ENCODE measurements around the gene NPIPB12. TPM values are rescaled to one million over a fixed set of nuclear protein-coding genes. Genes with fewer than 3 reads are reported as not detected.

Gene NPIPB12
- total and polyA plus RNA-seq, 9 of the 15 experiments (the other 6 are each of a cell fraction or from before 2014, with no cell fraction given) = 3.3 to 47.0 (median 23.6) TPM

Small RNA genes lying within 50 kb of the gene (small RNA-seq; reads per million reads assigned to genes)
- gene AC133555.2 = not detected

Other genes with a start within 250 kb of the NPIPB12 start
- gene NPIPB11, start 99.7 kb downstream of the NPIPB12 start, total RNA-seq (2014; rRNA removed) = 0.08 and 0.18 TPM in 2 replicates
- 0.26 and 0.36 TPM in 2 replicates for gene NPIPB11, start 99.7 kb downstream of the NPIPB12 start, total RNA-seq (2014; rRNA removed; fragmentation: Illumina TruSeq; extraction: Trizol)
- gene NPIPB11, start 99.7 kb downstream of the NPIPB12 start, total RNA-seq (2015; rRNA removed; fragmentation: Illumina TruSeq; extraction: Trizol) = 0.47 and 0.49 TPM in 2 replicates
- gene NPIPB11, start 99.7 kb downstream of the NPIPB12 start, total RNA-seq (2021) = 0.80 and 0.87 TPM in 2 replicates
- gene NPIPB11, start 99.7 kb downstream of the NPIPB12 start, polyA plus RNA-seq (2011; rRNA removed) = 0.33 and 0.92 TPM in 2 replicates
- 1.3 and 1.9 TPM in 2 replicates for gene NPIPB11, start 99.7 kb downstream of the NPIPB12 start, polyA plus RNA-seq (2014; fragmentation: Illumina TruSeq; extraction: Trizol)
- gene NPIPB11, start 99.7 kb downstream of the NPIPB12 start, polyA plus RNA-seq (2014; fragmentation: Nextera tagmentation; extraction: Ambion mirVana) = under 1 TPM; 0.03 to 0.20 TPM
- gene NPIPB11, start 99.7 kb downstream of the NPIPB12 start, polyA plus RNA-seq (2014; rRNA removed) = 0.95 and 1.2 TPM in 2 replicates
- gene BOLA2, start 52.1 kb downstream of the NPIPB12 start, total RNA-seq (2014; rRNA removed) = 93.0 and 115 TPM in 2 replicates
- 7.5 and 12.4 TPM in 2 replicates for gene BOLA2, start 52.1 kb downstream of the NPIPB12 start, total RNA-seq (2014; rRNA removed; fragmentation: Illumina TruSeq; extraction: Trizol)
- 24.6 and 27.6 TPM in 2 replicates for gene BOLA2, start 52.1 kb downstream of the NPIPB12 start, total RNA-seq (2015; rRNA removed; fragmentation: Illumina TruSeq; extraction: Trizol)
- gene BOLA2, start 52.1 kb downstream of the NPIPB12 start, total RNA-seq (2021) = 6.3 and 10.4 TPM in 2 replicates
- gene BOLA2, start 52.1 kb downstream of the NPIPB12 start, polyA plus RNA-seq (2011; rRNA removed) = 16.5 and 17.8 TPM in 2 replicates
- 22.9 and 27.9 TPM in 2 replicates for gene BOLA2, start 52.1 kb downstream of the NPIPB12 start, polyA plus RNA-seq (2014; fragmentation: Illumina TruSeq; extraction: Trizol)
- 10 to 100 TPM; 26.8 to 35.3 TPM for gene BOLA2, start 52.1 kb downstream of the NPIPB12 start, polyA plus RNA-seq (2014; fragmentation: Nextera tagmentation; extraction: Ambion mirVana)
- 84.5 and 91.9 TPM in 2 replicates for gene BOLA2, start 52.1 kb downstream of the NPIPB12 start, polyA plus RNA-seq (2014; rRNA removed)
- 4.0 and 19.6 TPM in 2 replicates for gene SLX1B, start 51.9 kb downstream of the NPIPB12 start, total RNA-seq (2014; rRNA removed)
- 10.9 and 11.4 TPM in 2 replicates for gene SLX1B, start 51.9 kb downstream of the NPIPB12 start, total RNA-seq (2014; rRNA removed; fragmentation: Illumina TruSeq; extraction: Trizol)
- gene SLX1B, start 51.9 kb downstream of the NPIPB12 start, total RNA-seq (2015; rRNA removed; fragmentation: Illumina TruSeq; extraction: Trizol) = 28.1 and 31.0 TPM in 2 replicates
- gene SLX1B, start 51.9 kb downstream of the NPIPB12 start, total RNA-seq (2021) = 43.5 and 49.6 TPM in 2 replicates
- 12.4 and 15.1 TPM in 2 replicates for gene SLX1B, start 51.9 kb downstream of the NPIPB12 start, polyA plus RNA-seq (2011; rRNA removed)
- 10.3 and 24.1 TPM in 2 replicates for gene SLX1B, start 51.9 kb downstream of the NPIPB12 start, polyA plus RNA-seq (2014; fragmentation: Illumina TruSeq; extraction: Trizol)
- gene SLX1B, start 51.9 kb downstream of the NPIPB12 start, polyA plus RNA-seq (2014; fragmentation: Nextera tagmentation; extraction: Ambion mirVana) = 1 to 10 TPM; 1.6 to 2.8 TPM
- 22.8 and 41.7 TPM in 2 replicates for gene SLX1B, start 51.9 kb downstream of the NPIPB12 start, polyA plus RNA-seq (2014; rRNA removed)
- gene SULT1A4, start 46.5 kb downstream of the NPIPB12 start, total RNA-seq (2014; rRNA removed) = 3.5 and 9.5 TPM in 2 replicates
- gene SULT1A4, start 46.5 kb downstream of the NPIPB12 start, total RNA-seq (2014; rRNA removed; fragmentation: Illumina TruSeq; extraction: Trizol) = 4.7 and 11.6 TPM in 2 replicates
- 7.7 and 8.8 TPM in 2 replicates for gene SULT1A4, start 46.5 kb downstream of the NPIPB12 start, total RNA-seq (2015; rRNA removed; fragmentation: Illumina TruSeq; extraction: Trizol)
- gene SULT1A4, start 46.5 kb downstream of the NPIPB12 start, total RNA-seq (2021) = 0.58 and 6.8 TPM in 2 replicates
- 1.9 and 2.3 TPM in 2 replicates for gene SULT1A4, start 46.5 kb downstream of the NPIPB12 start, polyA plus RNA-seq (2011; rRNA removed)
- gene SULT1A4, start 46.5 kb downstream of the NPIPB12 start, polyA plus RNA-seq (2014; fragmentation: Illumina TruSeq; extraction: Trizol) = 13.1 and 18.8 TPM in 2 replicates
- gene SULT1A4, start 46.5 kb downstream of the NPIPB12 start, polyA plus RNA-seq (2014; fragmentation: Nextera tagmentation; extraction: Ambion mirVana) = 10 to 100 TPM; 18.6 to 22.6 TPM
- 3.1 and 3.3 TPM in 2 replicates for gene SULT1A4, start 46.5 kb downstream of the NPIPB12 start, polyA plus RNA-seq (2014; rRNA removed)
- gene SPN, start 156.8 kb upstream of the NPIPB12 start, total RNA-seq (2014; rRNA removed) = 75.4 and 91.8 TPM in 2 replicates
- gene SPN, start 156.8 kb upstream of the NPIPB12 start, total RNA-seq (2014; rRNA removed; fragmentation: Illumina TruSeq; extraction: Trizol) = 80.6 and 85.0 TPM in 2 replicates
- 110 and 114 TPM in 2 replicates for gene SPN, start 156.8 kb upstream of the NPIPB12 start, total RNA-seq (2015; rRNA removed; fragmentation: Illumina TruSeq; extraction: Trizol)
- 202 and 225 TPM in 2 replicates for gene SPN, start 156.8 kb upstream of the NPIPB12 start, total RNA-seq (2021)
- 56.7 and 114 TPM in 2 replicates for gene SPN, start 156.8 kb upstream of the NPIPB12 start, polyA plus RNA-seq (2011; rRNA removed)
- 174 and 221 TPM in 2 replicates for gene SPN, start 156.8 kb upstream of the NPIPB12 start, polyA plus RNA-seq (2014; fragmentation: Illumina TruSeq; extraction: Trizol)
- gene SPN, start 156.8 kb upstream of the NPIPB12 start, polyA plus RNA-seq (2014; fragmentation: Nextera tagmentation; extraction: Ambion mirVana) = 10 to 100 TPM; 24.3 to 34.3 TPM
- 74.2 and 79.4 TPM in 2 replicates for gene SPN, start 156.8 kb upstream of the NPIPB12 start, polyA plus RNA-seq (2014; rRNA removed)
- 112 and 115 TPM in 2 replicates for gene QPRT, start 172.8 kb upstream of the NPIPB12 start, total RNA-seq (2014; rRNA removed)
- gene QPRT, start 172.8 kb upstream of the NPIPB12 start, total RNA-seq (2014; rRNA removed; fragmentation: Illumina TruSeq; extraction: Trizol) = 37.3 and 39.2 TPM in 2 replicates
- 72.8 and 76.7 TPM in 2 replicates for gene QPRT, start 172.8 kb upstream of the NPIPB12 start, total RNA-seq (2015; rRNA removed; fragmentation: Illumina TruSeq; extraction: Trizol)
- 80.7 and 86.5 TPM in 2 replicates for gene QPRT, start 172.8 kb upstream of the NPIPB12 start, total RNA-seq (2021)
- 38.9 and 73.1 TPM in 2 replicates for gene QPRT, start 172.8 kb upstream of the NPIPB12 start, polyA plus RNA-seq (2011; rRNA removed)
- gene QPRT, start 172.8 kb upstream of the NPIPB12 start, polyA plus RNA-seq (2014; fragmentation: Illumina TruSeq; extraction: Trizol) = 64.1 and 72.4 TPM in 2 replicates
- 10 to 100 TPM in 1 of 2 experiments, 1 to 10 TPM in 1; 7.7 to 10.8 TPM for gene QPRT, start 172.8 kb upstream of the NPIPB12 start, polyA plus RNA-seq (2014; fragmentation: Nextera tagmentation; extraction: Ambion mirVana)
- gene QPRT, start 172.8 kb upstream of the NPIPB12 start, polyA plus RNA-seq (2014; rRNA removed) = 64.3 and 68.8 TPM in 2 replicates
- not detected in 2 replicates for gene C16orf54, start 239.6 kb upstream of the NPIPB12 start, total RNA-seq (2014; rRNA removed)
- gene C16orf54, start 239.6 kb upstream of the NPIPB12 start, total RNA-seq (2014; rRNA removed; fragmentation: Illumina TruSeq; extraction: Trizol) = not detected in 2 replicates
- gene C16orf54, start 239.6 kb upstream of the NPIPB12 start, total RNA-seq (2015; rRNA removed; fragmentation: Illumina TruSeq; extraction: Trizol) = not detected in 2 replicates
- 0.09 TPM in 1 of 2 replicates, not detected in the other for gene C16orf54, start 239.6 kb upstream of the NPIPB12 start, total RNA-seq (2021)
- not detected in 2 replicates for gene C16orf54, start 239.6 kb upstream of the NPIPB12 start, polyA plus RNA-seq (2011; rRNA removed)
- not detected in 2 replicates for gene C16orf54, start 239.6 kb upstream of the NPIPB12 start, polyA plus RNA-seq (2014; fragmentation: Illumina TruSeq; extraction: Trizol)
- gene C16orf54, start 239.6 kb upstream of the NPIPB12 start, polyA plus RNA-seq (2014; fragmentation: Nextera tagmentation; extraction: Ambion mirVana) = not detected
- not detected in 2 replicates for gene C16orf54, start 239.6 kb upstream of the NPIPB12 start, polyA plus RNA-seq (2014; rRNA removed)

Data from K562 (cell line).